Right atrium auricular region (tissue), 2 donors: ENCODE measurements around the gene MRPL55. TPM values are rescaled to one million over a fixed set of nuclear protein-coding genes. Genes with fewer than 3 reads are reported as not detected.

Experiments
- DNase-seq: peaks from one replicate; pipeline ENCODE4 v3.0.0-alpha.2; 2019; ENCODE audit warnings: low spot score
- H3K27ac ChIP-seq, 2 donors: fragments of 200-600 bp; sonication (generic); 1 replicate in 1 of 2; 2 replicates in 1 of 2; pipeline ENCODE4 v1.5.1; 2016 to 2019
- H3K27me3 ChIP-seq, 2 donors: fragments of 200-600 bp; sonication (generic); one replicate each; pipeline versions ENCODE4 v1.5.1 to v1.6.0; 2017 to 2019
- H3K36me3 ChIP-seq: fragments of 200-600 bp; sonication (generic); one replicate; pipeline ENCODE4 v1.5.1; 2016
- H3K4me1 ChIP-seq, 2 donors: fragments of 200-600 bp; sonication (generic); one replicate each; pipeline versions ENCODE4 v1.5.1 to v1.6.0; 2017 to 2019
- H3K4me3 ChIP-seq, 2 donors: fragments of 200-600 bp; sonication (generic); 1 replicate in 1 of 2; 2 replicates in 1 of 2; pipeline ENCODE4 v1.5.1; 2017 to 2019; ENCODE audit warnings: mild to moderate bottlenecking in 1 of 2, moderate library complexity in 1 of 2
- H3K9me3 ChIP-seq, 2 donors: fragments of 200-600 bp; sonication (generic); one replicate each; pipeline ENCODE4 v1.5.1; 2019
- total RNA-seq, 2 donors: library from RNA; depleted of rRNA; stranded (reverse); fragments of >200 nt; gene quantifications; one replicate each; pipeline ENCODE4 v1.1.0, GENCODE V29; 2016
- TF ChIP-seq, protein P1 (sequence below), 2 donors: fragments of 200-600 bp; sonication (generic); IDR thresholded peaks; one replicate each; pipeline ENCODE4 v1.5.1; 2019; ENCODE audit warnings: antibody characterized with exemption in 2 of 2

MRPL55 gene
- total RNA-seq, 2 donors from 2014 or later, result 76.6 to 81.2 TPM

DNA sequence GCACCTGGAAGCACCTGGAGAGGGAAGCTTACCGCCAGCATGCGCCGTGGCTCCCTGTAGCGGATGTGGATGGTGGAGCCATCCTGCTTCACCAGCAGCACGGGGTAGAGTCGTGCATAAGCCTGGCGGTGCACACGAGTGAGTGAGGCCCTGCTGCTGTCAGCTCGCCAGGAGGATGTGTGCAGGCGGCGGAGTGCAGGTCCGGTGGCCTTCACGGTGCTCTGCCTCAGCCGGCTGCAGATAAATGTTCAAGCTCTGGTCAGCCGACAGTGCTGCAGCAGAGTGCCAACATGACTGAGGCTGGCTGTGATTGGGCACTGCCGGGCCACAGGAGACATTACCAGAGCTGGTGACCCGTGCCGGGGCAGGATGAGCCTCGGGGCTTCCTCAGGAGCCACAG, 1.5 kb downstream of the MRPL55 start:
- Histone ChIP-seq H3K36me3 (peaks cover 14% of the 10 kb centered on the region), H3K4me1 (peaks cover 0 to 39% of the 10 kb centered on the region in 2 donors), H3K9me3 (no peaks in the 10 kb centered on the region), H3K4me3 (no peak overlapping the region), H3K27me3 (no peaks in the 10 kb centered on the region), H3K27ac (no peak overlapping the region)
- DNase-seq, result no peak
- TF ChIP-seq, protein P1, sequence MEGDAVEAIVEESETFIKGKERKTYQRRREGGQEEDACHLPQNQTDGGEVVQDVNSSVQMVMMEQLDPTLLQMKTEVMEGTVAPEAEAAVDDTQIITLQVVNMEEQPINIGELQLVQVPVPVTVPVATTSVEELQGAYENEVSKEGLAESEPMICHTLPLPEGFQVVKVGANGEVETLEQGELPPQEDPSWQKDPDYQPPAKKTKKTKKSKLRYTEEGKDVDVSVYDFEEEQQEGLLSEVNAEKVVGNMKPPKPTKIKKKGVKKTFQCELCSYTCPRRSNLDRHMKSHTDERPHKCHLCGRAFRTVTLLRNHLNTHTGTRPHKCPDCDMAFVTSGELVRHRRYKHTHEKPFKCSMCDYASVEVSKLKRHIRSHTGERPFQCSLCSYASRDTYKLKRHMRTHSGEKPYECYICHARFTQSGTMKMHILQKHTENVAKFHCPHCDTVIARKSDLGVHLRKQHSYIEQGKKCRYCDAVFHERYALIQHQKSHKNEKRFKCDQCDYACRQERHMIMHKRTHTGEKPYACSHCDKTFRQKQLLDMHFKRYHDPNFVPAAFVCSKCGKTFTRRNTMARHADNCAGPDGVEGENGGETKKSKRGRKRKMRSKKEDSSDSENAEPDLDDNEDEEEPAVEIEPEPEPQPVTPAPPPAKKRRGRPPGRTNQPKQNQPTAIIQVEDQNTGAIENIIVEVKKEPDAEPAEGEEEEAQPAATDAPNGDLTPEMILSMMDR (IDR thresholded peaks at IDR 0.05), result no peak

DNA sequence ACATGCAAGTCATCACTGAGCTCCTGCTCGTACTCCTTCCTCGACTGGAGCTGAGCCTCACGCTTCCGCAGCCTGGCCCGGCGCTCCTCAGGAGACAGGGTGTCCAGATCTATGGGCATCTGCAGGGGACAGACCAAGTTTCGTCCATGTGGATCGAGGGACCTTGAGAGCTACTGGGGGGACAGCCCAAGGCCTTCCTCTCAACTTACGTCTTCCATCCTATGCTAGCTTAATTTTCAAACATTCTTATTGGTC, 2.4 kb downstream of the MRPL55 start:
- TF ChIP-seq, protein P1 (IDR thresholded peaks at IDR 0.05), result no peak
- Histone ChIP-seq H3K4me1 (peaks cover 0 to 46% of the 10 kb centered on the region in 2 donors), H3K27me3 (no peaks in the 10 kb centered on the region), H3K27ac (no peak overlapping the region), H3K36me3 (peaks cover 14% of the 10 kb centered on the region), H3K4me3 (no peak overlapping the region), H3K9me3 (no peaks in the 10 kb centered on the region)
- no peak for DNase-seq

DNA sequence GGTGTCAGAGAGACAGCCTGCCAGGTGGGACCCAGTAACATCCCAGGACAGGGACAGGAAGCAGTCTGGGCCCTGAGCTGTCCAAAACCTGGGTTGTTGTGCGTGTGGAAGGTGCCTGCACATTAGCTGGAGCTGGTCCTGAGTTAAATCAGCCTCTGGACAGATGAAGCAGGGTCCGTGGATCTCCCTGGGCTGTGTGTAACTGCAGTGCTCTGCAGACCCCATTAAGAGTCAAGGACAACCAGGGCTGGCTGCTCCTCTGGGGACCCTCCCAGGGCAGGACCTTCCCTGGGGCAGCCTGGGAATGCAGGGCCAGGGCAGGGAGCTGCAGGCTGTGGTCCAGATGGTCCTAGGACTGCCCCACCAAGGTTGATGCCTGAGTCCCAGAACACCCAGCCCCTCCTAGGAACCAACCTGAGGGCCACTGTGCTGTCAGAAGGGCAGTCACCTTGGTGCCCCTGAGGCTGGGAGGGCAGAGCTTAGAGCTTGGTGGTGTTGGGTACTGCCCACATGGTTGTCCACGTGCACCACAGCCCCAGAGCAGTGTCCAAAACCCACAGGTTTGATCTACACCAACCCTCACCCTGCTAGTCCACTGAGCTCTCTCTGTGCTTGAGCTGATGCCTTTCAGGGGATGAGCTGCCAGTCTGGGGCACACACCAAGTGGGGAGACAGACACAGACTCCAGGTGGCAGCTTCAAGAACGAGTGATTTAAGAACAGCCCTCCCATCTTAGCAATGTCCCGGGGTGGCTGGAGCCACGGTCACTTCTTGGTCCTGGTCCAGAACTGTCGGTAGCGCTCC, 2.9 kb downstream of the MRPL55 start:
- TF ChIP-seq, protein P1 (IDR thresholded peaks at IDR 0.05), result no peak
- no peak overlapping the region for H3K4me3 ChIP-seq
- H3K27ac ChIP-seq, result no peak overlapping the region
- H3K27me3 ChIP-seq, result no peaks in the 10 kb centered on the region
- H3K9me3 ChIP-seq, result no peaks in the 10 kb centered on the region
- H3K36me3 ChIP-seq, result peaks cover 15% of the 10 kb centered on the region
- no peak for DNase-seq
- H3K4me1 ChIP-seq, result peaks cover 0 to 52% of the 10 kb centered on the region in 2 donors

DNA sequence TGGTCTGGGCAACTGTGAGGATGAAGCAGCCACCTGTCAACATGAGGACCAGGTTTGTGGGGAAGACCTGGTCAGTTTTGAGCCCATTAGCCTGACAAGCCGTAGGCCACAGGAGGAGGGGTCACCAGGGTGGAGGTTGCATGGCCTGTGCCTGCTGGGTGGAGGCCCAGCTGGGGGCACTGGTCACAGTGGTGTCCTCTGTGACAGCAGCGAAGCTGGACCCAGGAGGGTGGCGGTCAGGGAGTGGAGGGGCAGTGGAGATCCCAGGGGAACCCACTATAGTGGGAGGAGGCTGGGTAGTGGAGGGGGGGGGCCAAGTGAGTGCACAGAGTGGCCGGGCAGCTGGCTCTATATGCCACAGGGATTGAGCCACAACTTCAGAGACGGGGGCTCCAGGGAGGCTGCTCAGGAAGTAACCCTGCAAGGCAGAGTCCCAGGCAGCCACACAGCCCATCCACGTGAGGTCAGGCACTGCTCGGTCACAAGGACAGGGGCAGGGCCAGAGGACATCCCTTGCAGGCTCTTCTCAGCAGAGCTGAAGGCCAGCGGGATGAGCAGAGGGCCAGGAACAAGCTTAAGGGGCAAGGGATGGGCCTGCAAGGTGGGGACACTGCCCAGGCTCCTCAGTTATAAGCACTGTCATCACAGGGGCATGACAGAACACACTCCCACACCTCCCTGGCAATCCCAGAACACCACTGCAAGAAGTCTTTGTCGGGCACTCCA, 3.7 kb downstream of the MRPL55 start:
- Histone ChIP-seq H3K9me3 (no peaks in the 10 kb centered on the region), H3K4me3 (no peak overlapping the region), H3K27ac (no peak overlapping the region), H3K27me3 (no peaks in the 10 kb centered on the region), H3K4me1 (peaks cover 0 to 56% of the 10 kb centered on the region in 2 donors), H3K36me3 (peaks cover 20% of the 10 kb centered on the region)
- TF ChIP-seq, protein P1 (IDR thresholded peaks at IDR 0.05), result no peak
- no peak for DNase-seq

DNA sequence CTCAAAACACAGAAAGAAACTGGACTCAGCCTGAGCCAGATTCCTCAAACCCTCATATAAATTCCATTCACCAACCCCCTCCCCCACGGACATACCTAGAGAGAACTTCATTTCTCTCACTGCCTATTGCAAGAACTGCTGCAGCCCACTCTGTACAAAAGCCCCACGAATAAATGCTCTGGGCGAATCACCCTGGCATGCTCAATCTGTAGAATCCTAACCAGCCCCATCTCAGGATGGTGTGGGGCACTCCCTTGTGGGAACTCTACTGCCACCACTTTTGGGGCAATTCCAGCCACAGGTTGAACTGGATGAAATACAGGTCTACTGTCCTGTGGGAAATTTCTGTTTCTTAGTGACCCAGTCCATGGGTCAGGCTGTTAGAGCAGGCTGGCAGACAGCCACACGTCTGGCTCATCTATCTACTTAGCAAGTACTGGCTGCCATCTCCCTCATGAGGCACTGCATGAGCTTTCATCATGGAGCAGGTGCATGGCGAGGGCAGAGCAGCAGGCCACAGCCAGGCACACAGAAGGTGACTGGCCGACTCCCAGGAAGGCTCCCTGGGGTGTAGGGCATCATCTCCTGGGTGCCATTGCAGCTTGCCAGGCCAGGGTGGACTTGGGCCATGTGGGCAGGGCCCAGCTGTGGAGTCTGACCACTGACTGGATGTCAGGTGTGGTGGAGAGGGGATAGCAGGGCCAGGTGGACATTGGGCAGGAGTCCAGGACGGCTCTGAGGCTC, 4.4 kb downstream of the MRPL55 start:
- Histone ChIP-seq H3K4me1 (peaks cover 0 to 48% of the 10 kb centered on the region in 2 donors), H3K36me3 (peaks cover 26% of the 10 kb centered on the region), H3K27ac (peak overlapping the region in 1 of 2 donors; percentile 3), H3K9me3 (no peaks in the 10 kb centered on the region), H3K27me3 (no peaks in the 10 kb centered on the region), H3K4me3 (no peak overlapping the region)
- DNase-seq, result no peak
- TF ChIP-seq, protein P1 (IDR thresholded peaks at IDR 0.05), result no peak
